DMS 273 treated with DMSO at 0.1 percent for 48 hours (cell line): ENCODE data around the gene GGACT.
"Not testable (repeated sequence)": the region's sequence is repeated elsewhere in the genome, so short reads cannot be mapped to it uniquely, and the experiment has no call there.

Source experiments
- DNase-seq: peaks from one replicate; lab custom pipeline; 2025; lab: John Stamatoyannopoulos, UW

GGACT gene

DNA sequence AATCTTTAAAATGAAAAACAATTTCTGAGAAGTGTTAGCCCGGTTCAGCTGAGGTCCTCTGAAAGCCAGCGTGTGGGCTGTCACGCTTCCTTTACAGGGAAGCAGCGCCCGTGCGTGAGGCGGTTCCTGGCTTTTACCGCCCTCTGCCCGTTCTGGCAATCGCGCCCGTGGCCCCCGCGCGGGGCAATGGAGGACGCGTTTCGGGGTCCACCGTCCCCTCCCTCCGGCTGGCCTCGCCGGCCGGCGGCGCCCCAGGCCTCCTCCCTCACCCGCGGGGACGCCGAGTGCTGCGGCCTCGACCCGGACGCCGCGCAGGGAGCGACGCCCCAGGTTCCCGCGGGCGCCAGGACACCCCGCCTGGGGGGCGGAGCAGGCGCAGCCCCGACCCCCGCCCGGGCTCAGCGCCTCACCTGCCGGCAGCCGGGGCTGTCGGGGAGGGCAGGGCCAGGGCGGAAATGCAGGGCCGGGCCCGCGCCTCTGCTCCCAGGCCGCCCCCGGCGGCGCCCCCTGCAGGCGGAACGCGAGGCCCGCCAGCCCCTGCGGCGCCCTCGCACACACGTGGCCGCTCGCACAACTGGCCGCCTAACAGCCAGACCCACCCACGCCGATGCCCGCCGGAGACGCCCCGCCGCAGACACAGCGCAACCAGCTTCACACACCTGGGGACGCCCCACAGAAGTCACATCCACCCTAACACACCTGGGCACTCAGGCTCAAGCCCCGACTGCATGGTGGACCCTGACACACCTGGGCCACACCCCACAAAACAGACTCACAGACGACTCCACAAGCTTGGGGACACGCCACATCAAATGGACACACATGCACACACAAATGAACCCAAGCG is at the start of gene GGACT:
Gene GGACT (minus strand): TSS at position 459 of the 847 bp plus-strand sequence. CDS start 56,198 bp downstream, outside the sequence.
- no peak for DNase-seq

DNA sequence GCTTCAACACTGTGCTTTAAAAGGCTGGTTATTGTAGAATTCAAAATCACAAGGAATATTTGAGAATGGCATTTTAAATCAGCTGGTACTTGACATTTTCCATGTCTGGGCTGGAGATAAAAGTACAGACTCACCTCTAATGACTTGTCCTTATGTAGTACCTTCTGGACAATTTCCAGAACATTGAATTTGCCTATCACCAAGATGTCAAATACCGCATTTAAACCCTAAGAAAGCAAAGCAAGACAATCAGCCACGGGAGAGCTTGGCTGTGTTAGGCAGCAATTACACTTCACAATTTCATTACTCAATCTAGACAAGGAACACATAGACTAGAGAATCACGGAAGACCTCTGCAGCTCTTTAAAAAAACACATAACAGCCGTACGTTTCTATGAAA is 49.2 kb upstream of the GGACT start:
- DNase-seq: no peak

DNA sequence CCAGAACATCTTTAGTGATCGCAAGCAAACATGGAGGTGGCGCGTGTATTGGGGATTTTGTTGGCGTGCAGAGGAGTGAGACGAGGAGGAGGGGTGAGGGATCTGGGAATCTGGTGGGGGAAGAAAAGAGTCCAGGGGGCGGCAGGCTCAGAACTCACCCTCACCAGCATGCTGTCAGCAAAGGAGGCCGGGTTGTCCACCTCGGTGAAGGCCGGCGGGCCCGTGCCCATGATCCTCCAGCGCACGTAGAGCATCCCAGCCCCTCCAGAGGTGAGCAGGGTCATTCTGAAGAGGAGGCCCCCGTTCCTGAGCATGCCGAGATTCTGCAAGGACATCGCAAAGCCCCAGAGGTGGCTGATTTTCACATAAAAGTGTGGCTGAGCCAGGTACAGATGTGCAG is 48.8 kb upstream of the GGACT start:
- no peak for DNase-seq

DNA sequence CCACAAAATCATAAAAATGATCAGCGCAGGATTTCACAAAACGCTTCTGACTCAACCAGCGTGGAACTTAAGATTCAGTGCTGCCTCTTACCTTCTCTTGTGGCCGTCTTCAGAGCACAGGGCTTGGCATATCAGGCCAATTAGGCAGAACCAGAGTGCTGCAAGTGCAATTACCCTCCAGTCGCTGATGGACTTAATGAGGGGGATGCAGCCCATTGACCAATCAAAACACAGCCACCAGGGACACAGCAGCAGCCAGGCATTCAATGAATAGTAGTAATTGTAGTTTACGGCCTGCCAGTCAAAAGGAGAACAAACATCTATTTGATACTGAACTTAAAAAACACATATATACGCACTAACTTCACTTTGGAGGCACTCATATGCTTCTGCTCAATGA is 47.9 kb upstream of the GGACT start:
- DNase-seq: no peak

DNA sequence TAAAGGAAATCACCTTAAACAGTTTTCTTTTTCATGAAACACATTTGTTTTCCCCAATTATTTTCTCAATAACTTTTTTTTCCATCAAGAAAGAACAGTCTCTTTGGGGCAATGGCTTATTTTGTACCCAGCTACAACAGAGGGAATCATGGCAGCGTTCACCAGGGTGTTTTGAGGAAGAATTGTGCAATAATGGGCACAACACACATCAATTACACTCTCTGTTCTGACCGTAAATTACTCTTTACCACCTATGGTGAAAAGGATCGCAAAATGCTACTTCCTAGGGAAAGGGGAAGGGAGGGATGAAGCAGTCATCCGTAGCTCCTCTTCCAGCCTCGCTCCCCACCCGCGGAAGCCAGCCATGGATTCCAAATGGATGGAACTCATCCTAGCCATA is 47.4 kb upstream of the GGACT start:
- DNase-seq: no peak

DNA sequence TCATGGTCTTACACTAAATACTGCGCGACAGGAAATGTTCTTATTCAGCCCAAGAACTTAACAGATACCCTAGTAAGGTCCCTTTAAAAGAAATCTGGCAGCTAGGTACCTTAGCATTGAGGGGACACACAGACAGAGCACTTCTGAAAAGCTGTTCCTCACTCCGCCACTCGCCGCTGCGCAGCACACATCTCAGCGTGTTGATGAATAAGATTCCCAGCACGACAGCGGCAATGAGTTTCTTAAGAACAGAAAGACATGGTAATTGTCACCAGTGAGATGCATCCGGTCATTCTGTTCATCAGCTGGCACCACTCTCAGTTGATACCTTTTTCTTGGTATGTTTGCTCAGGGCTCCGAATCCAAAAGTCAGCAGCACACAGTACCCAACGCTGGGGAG is 46.1 kb upstream of the GGACT start:
- DNase-seq: no peak

DNA sequence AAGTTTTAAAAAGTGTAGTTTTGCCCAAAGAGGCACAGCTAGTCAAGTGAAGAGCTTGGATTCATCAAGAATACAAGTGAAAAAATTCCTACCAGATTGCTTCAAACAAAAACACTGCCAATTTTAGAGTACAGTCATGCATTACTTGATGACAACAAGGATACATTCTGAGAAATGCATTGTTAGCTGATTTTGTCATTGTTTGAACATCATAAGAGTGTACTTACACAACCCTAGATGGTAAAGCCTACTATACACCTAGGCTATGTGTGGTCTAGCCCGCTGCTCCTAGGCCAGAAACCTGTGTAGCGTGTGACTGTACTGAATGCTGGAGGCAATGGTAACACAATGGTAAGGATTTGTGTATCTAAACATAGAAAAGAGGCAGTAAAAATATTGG is 44.9 kb upstream of the GGACT start:
- no peak for DNase-seq

DNA sequence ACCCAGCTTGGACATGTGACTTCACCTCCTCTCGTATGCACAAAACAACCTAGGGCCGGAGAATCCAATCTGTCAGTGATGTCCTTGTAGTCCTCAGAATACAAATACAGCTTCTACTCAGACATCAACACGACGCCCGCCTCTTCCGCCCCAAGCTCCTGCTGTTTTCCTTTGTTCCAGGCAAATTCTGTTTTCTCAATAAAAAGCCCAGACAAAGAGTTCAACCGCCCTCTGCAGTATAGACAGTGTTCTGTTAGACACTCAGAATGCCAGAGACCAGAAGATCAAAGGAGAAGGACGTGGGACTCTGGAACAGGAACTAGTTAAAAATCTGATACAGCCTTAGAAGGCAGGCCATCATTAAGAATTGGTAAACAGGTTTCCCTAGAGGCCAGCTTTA is 42.0 kb upstream of the GGACT start:
- DNase-seq: no peak

DNA sequence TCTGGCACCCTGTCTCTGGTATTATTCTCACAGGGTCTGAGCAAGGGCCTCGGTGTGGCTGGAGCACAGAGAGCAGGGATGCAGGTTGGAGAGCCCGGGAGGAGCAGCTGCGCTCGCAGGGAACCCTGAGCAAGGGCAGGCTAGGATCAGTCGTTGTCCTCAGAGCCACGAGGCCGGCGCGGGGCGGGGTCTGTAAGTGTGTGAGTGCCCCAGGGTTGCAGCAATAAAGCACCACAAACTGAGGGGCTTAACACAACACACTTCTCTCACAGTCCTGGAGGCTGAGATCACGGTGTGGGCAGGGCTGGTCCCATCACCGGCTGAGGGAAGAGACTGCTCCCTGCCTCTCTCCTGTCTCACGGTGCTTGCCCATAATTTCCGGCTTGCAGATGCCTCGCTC is 38.5 kb upstream of the GGACT start:
- no peak for DNase-seq

DNA sequence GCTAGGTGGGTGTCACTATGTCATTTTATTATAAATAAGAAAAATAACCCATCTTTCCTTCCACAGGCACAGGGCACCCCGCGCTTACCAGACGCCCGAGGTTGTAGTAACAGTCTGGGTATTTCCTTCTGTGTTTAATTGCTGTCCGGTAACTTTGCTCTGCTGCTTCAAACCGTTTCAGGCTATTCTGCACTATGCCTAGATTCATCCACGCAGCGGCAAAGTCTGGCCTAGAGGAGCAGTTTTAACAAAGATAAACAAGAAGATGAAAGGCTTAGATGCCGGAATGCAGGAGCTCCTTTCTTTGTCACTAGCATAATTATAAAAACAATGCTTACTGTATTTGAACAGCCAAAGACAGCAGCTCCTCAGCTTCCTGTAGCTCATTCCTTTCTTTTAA is 36.9 kb upstream of the GGACT start:
- DNase-seq: no peak

DNA sequence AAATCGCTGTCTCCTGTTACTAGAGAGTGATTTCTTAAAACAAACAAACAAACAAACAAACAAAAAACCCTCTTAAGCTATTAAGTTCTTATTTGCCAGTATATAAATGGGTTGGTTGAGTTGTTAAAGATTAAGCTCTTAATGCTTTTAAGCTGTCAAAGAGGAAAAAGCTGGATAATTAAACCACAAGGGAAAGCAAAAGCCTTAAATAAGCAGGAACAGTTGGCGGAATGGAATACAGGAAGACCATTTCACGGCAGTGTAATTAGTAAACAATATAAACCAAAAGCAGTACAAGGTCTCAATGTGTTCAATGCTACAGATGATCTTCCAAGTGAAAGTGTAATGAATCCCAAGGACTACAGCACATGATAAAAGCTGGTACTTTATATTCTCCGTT is 32.2 kb upstream of the GGACT start:
- no peak for DNase-seq

DNA sequence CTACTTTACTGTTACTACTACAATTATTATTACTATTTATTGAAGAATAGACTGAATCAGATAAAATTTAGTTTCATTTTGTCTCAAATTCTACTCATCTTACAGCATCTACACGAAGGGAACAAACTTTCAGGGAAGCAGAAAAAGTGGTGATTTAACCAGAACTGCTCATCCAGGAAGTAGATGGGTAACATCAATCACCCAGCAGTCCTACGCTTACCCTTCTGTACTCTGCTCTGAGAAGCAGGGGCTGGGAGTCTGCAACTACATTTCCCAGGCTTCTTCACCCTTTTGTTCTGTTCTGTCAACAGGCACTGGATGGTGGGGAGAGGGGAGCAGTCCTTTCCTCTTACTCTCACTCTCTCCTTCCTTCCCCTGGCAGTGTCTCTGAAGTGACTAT is 31.4 kb upstream of the GGACT start:
- DNase-seq: no peak

DNA sequence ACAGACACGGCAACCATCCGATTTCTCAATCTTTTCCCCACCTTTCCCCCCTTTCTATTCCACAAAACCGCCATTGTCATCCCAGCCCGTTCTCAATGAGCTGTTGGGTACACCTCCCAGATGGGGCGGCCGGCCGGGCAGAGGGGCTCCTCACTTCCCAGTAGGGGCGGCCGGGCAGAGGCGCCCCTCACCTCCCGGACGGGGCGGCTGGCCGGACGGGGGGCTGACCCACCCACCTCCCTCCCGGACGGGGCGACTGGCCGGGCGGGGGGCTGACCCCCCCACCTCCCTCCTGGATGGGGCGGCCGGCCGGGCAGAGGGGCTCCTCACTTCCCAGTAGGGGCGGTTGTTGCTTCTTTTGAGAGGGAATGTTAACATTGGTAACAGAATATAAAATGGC is 30.3 kb upstream of the GGACT start:
- not testable (repeated sequence) for DNase-seq

DNA sequence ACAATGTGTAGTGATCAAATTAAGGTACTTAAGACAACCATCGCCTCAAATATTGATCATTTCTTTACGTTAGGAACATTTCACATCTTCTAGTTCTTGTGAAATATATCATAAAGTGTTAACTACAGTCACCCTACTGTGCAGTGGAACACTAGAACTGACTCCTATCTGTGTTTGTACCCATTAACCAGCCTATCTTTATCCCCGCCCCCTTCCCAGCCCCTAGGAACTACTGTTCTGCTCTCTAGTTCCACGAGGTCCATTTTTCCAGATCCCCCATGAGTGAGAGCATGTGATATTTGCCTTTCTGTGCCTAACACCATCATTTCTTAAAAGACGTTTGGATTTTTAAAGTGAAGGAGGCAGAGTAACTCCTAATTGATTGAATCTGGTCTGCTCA is 24.4 kb upstream of the GGACT start:
- no peak for DNase-seq

DNA sequence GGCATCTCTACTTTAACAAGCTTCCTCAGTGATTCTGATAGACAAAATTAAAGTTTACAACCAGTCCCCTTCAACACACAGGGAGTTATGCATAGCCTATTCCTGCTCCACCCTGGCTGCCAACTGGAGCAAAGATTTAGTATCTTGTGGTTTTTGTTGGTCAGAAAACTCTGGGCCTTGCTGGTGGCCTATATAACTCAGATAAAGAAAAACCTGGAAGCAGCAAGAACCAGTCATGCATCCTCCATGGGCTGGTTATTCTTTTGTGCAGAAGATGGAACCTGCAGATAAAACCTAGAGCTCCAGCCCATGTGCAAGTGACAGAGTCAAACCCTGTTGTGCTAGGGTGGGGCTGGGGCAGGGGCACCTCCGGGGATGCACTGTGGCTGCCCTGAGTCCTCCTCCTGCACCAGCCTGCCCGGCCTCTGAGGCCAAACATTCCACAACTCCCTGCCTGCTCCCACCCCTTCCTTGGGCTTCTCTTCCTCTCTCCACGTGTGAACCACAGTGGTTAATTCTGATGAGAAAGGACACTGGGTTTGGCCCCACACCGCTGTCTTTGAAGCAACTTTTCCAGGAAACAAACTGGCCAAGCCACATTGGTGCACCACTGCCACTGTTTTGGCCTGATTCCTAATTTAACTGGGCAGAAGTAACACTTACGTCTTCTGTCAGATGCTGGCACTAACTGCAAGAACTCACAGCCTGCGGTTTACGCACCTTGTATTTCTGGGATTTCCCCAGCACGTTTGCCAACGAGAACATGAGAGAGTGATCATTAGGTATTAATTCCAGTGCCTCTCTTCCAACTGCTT is 23.3 kb upstream of the GGACT start:
- DNase-seq: no peak

DNA sequence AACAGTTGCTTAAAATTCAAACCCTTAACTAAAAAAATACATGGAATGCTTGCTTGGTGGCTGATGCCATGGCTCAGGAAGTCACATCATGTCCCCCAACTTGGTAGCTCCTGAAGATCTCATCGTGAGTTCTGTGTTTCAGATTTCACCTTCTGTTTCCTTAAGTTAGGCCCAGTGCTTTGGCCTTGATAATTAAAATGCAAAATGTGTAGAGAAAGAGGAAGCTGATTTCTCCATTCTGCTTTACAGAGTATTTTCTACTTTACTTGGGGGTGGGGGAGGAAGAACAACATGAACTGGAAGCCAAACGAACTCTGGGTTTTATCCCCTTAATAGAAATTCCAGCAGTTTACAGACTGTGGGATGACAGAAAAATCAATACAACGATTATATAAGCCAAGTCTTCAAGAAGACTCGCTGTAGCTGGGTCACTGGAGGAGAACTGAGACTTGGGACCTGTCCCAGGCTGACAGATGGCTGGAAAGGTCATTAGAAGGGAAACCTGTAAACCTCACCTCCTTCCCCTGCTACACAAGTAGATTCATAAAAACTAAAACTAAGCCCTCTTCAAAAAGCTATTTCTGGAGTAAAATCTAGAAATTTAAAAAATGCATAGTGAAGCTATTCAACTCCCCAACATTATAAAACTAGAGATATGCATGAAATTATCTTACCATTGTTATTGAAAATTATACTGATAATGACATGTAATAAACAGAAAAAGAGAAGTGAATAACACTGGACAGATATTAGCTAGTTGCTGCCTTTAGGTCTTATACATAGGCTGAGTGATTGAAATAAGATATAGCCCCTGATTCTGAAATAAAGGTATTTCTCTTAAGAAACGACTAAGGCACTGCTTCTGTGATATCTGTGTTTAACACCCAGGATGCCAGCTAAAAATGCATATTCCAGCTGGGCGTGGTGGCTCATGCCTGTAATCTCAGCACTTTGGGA is 22.1 kb upstream of the GGACT start:
- no peak for DNase-seq

DNA sequence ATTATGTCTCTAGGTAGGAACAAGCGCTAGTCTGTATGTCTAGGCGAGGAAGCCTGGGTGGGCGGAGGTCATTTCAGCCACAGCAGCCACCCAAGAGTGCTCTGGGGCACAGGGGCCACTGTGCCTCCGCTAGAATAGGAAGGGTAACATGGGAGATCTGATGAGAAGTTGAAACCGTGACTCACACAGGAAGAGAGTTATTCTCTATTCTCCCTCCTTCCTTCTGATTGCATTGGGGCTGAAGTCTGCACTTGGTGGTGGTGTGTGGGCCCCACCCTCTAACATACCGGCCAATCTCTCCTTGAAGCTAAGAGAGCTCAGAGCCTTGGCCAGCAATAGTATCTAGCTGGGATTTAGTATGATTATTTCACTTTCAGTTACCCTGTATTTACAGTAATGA is 20.3 kb upstream of the GGACT start:
- DNase-seq: no peak

DNA sequence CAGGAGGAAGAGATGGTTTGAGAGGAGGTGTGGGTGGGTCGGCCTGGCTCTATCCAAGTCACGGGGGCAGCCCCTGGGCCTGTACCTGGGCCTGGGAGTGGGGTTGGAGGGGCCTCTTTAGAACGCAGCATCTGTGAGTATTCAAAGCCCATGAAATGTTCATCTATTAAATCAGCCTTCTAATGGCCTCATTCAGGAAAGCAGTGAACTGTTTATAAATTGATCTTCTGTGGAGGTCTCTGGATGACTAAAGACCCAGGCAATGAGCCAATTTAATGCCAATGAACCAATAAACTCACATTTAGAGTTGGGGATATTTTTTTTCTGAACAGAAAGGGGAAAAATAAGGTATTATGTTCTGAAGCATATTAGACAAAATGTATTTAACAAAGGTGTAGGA is 19.9 kb upstream of the GGACT start:
- DNase-seq: no peak

DNA sequence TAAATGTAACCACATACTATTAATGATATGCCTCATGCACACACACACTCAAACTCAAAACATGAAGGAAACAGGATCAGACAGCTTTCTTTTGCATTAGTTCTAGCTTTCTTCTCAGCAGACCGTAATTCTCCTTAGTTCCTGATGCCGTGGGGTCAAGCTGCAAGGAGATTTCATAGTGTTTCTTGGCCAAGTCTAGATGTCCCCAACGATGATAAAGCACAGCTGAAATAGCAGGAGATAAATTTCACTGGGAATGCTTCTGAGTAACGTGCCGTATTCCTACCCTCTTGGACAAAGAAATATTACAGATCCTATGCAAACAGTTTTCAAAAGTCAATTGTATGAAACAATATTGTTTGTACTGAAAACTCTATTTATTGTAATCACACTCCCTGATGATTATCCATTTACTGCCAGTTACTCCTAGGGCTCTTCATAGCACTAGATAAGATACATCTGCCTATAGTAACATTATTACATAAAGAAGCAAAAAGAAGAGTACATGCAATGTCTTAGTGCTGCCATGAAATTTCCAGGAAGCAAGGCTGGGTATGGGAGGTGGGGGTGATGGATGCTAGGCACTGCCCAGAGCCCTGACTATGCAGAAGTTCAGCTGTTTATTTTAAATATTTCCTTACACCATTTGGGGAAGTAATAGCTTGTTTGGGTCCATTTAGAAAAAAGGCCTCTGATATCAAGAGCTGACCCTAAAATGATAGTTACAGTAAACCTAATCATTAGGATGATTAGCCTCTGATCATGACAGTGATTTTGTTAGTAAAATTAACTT is 16.5 kb upstream of the GGACT start:
- no peak for DNase-seq

DNA sequence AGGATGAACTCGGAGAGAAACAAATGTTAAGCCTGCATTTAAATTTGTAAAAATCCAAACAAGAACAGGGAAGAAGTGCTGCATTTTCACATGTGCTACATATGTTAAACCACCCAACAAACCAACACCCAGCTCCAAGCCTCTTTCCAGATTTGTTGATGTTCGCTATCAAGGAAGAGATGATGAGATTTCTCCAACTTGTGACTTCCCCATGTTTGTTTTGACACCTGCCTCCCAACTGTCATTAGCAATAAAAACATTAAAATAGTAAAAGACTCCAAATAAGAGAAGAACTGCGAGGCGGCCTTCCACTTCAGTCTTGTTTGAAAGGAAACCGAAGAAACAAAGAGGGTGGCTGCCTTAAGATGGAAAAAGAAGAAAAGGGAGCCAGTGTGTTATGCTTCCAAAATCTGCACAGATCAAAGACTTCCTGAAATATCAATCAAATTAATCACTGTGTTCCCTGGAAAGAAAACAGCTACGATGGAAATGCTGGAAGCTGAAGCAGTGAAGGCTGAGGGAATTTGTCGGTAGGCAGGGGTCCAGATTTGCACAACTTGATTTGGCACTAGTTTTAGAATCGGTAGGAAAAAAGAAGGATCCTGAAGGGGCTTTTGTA is 14.0 kb upstream of the GGACT start:
- DNase-seq: no peak

DNA sequence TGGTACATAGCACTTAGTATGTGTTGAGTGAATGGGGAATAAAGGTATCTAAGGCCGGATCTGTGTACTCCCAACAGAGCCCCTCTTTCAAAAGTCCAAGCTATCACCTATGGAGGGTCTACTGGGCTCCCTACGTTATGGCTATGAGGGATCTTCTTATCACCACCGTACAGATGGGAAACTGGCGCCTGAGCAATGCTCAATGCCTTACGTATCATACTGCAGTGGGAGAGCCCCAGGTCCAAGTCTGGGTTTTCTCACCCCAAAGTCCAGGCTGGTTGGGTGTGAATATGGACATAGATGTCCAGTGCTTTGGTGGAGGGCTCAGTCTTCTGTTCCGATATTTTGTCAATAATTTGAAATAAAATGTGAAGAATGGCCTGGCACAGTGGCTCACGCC is 13.1 kb upstream of the GGACT start:
- no peak for DNase-seq
